GM21576 (cell line): ENCODE measurements around the gene SLC39A10.

ENCODE experiments used
- ATAC-seq: cut with Tn5 transposase; IDR thresholded peaks from one replicate; pipeline ENCODE4 v1.9.1; 2021; ENCODE audit warnings: mild to moderate bottlenecking, moderate library complexity; ENCODE audit not compliant: unreplicated experiment

The SLC39A10 gene, protein sequence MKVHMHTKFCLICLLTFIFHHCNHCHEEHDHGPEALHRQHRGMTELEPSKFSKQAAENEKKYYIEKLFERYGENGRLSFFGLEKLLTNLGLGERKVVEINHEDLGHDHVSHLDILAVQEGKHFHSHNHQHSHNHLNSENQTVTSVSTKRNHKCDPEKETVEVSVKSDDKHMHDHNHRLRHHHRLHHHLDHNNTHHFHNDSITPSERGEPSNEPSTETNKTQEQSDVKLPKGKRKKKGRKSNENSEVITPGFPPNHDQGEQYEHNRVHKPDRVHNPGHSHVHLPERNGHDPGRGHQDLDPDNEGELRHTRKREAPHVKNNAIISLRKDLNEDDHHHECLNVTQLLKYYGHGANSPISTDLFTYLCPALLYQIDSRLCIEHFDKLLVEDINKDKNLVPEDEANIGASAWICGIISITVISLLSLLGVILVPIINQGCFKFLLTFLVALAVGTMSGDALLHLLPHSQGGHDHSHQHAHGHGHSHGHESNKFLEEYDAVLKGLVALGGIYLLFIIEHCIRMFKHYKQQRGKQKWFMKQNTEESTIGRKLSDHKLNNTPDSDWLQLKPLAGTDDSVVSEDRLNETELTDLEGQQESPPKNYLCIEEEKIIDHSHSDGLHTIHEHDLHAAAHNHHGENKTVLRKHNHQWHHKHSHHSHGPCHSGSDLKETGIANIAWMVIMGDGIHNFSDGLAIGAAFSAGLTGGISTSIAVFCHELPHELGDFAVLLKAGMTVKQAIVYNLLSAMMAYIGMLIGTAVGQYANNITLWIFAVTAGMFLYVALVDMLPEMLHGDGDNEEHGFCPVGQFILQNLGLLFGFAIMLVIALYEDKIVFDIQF

GRCh38 chr2:195656859-195657633 is at the start of gene SLC39A10:
SLC39A10 (plus strand) TSS chr2:195657226; CDS start chr2:195680043, 22,817 bp downstream.
- peak; percentile 70 for ATAC-seq

GRCh38 chr2:195608768-195609454 is 48.1 kb upstream of the SLC39A10 start:
- ATAC-seq: no peak

- ATAC-seq: no peak
These were observed 46.3 kb upstream of the SLC39A10 start for GRCh38 chr2:195610717-195611116.

- ATAC-seq: no peak
These were observed 44.2 kb upstream of the SLC39A10 start for GRCh38 chr2:195612611-195613495.

GRCh38 chr2:195613922-195614321 is 43.1 kb upstream of the SLC39A10 start:
- ATAC-seq: no peak

GRCh38 chr2:195619590-195619989 is 37.4 kb upstream of the SLC39A10 start:
- ATAC-seq: no peak

DNA sequence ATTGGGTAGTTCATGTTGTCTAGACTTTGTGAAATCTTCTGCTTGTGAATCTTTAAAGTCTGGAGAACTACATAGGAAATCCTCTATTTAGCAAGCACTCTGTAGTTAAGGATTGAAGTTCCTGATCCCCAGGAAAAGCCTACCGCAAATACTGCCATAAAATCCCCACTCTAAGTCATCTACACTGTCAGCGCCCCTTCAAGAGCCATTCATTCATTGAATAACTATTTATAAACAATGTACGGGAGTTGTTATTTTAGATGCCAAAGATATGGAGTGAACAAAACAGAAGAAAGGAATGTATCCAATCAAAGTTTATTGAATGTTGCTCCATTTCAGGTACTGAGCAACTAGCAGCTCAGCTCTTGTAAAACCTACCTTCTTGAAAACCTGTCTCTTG is 36.5 kb upstream of the SLC39A10 start:
- ATAC-seq: no peak

GRCh38 chr2:195622966-195623365 is 34.1 kb upstream of the SLC39A10 start:
- ATAC-seq: no peak

DNA sequence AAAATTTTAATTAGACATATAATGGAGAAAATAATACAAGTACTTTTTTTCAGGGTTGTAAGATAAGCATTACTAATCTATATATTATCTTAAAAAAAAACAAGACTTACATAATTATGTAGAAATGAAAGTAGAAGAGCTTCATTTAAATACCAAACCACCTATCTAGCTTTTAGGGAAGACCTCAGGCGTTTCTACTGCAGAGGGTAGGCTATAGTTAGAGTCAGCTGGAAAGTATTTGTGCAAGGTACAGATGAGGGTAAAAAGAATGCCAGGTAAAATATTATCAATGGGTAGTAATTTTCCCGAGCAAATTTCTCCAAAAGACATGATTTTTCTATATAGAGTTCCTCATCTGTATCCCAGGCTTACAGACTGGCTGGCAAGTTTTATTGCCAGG is 30.5 kb upstream of the SLC39A10 start:
- no peak for ATAC-seq

GRCh38 chr2:195628666-195629065 is 28.4 kb upstream of the SLC39A10 start:
- no peak for ATAC-seq

- no peak for ATAC-seq
These were observed 24.0 kb upstream of the SLC39A10 start for GRCh38 chr2:195632856-195633572.

GRCh38 chr2:195633573-195633870 is 23.5 kb upstream of the SLC39A10 start:
- no peak for ATAC-seq

DNA sequence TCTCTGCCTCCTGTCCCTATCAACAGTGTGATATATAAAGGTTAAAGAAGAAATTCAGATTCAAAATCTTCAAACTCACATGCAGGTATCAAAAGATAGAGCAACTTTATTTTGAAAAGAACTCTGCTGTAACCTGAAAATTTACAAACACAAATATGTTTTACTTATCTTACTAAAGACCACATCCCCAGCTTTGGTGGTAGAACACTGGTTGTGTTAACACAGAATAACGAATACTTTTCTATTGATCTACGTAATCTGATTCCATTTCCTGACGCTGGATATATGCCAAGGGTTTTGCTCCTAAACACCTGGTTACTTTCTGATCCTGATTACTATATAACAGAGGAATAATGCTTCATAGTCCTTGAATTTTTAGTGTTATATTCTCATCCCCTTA is 23.1 kb upstream of the SLC39A10 start:
- ATAC-seq: no peak

DNA sequence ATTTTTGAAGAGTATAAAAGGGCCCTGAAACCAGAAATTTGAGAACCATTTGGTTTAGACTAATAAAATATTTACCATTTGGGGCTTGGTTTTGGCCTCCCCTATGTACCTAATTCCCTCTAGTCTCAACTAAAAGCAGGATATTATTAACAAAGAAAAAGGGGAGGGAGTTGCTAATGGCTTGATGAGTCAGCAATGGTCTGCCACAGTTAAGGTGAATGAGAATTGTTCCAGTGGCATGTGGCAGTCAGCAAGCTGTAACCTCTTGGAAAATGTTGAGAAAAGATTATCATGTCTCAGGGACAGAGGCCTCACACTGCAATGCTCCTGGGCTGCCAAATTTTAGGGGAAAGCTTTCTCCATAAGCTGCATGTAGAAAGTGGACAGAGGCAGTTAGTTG is 20.1 kb upstream of the SLC39A10 start:
- no peak for ATAC-seq

GRCh38 chr2:195638750-195639149 is 18.3 kb upstream of the SLC39A10 start:
- ATAC-seq: no peak

DNA sequence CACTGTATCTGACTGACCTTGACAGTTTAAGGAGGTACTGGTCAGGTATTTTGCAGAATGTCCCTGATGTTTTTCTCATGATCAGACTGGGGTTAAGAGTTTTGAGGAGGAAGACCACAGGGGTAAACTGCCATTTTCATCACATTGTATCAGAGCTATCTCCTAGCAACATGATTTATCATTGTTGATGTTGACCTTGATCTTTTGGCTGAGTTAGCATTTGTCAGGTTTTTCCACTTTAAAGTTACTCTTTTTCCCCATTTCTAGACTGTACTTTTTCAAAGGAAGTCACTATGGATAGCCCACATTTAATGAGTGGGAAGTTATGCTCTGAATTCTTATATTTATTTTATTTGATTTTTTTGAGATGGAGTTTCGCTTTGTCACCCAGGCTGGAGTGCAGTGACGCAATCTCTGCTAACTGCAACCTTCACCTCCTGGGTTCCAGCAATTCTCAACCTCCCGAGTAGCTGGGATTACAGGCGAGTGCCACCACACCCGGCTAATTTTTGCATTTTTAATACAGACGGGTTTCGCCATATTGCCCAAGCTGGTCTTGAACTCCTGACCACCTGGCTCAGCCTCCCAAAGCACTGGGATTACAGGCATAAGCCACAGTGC is 17.7 kb upstream of the SLC39A10 start:
- ATAC-seq: no peak

- no peak for ATAC-seq
These were observed 17.1 kb upstream of the SLC39A10 start for GRCh38 chr2:195639959-195640358.

GRCh38 chr2:195642027-195642678 is 14.9 kb upstream of the SLC39A10 start:
- no peak for ATAC-seq
